NCI-H187 treated with DMSO at 0.1 percent for 48 hours (cell line): Measurements from ENCODE around the gene SLC39A8.
"Not testable (repeated sequence)": the region's sequence is repeated elsewhere in the genome, so short reads cannot be mapped to it uniquely, and the experiment has no call there.

Experiments used
- DNase-seq: peaks from one replicate; lab custom pipeline; 2025; lab: John Stamatoyannopoulos, UW

SLC39A8 gene

DNA sequence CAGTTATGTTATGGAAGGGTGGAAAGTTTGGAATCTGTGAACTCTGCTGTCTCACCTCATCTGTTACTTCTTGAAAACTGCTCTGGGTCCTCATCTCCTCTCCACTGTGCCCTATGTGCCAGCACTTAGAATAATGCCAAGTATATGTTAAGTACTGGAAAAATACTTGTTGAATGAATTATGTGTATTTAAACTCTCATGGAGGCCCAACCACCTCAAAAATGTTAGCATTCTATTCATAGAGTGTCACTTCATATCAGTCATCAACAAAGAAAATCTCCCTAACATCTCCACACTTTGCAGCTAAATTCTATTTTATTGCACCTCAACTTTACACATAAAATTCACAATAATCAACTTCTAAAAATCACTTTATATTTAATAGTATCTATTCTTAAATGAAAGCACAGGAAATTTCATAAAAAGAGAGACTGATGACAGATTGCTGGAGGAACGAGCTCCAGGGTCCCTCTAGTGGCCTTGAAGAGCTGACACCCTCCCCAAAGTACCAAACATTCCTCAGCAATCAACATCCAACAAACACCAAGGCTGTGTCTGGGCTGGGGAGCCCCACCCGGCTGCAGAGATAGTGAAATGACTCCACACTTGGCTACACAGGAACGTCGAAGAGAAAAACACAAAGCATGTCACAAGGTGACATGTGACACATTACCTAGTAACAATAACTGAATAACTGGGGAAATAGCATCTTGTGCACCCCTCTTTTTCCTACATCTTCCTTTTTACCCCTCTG is 45.8 kb downstream of the SLC39A8 start:
- DNase-seq = no peak

DNA sequence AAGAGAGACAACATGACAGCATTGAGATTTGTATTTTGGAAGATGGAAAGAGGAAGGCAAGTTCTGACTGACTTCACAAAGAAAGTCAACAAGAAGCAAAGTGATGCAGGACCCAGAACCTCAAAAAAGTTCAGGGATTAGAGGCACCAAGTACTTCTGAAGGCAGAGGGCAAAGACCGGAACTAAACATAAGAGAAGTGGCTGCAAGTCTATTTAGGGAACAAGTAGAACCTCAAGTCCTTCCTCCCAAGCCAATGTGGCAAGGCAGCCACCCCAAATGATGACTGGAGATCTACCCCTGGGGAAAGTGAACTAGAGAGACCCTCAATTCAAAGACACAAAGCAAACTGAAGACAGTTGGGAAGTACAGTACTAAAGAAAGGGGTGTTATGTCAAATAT is 46.6 kb downstream of the SLC39A8 start:
- DNase-seq = no peak

DNA sequence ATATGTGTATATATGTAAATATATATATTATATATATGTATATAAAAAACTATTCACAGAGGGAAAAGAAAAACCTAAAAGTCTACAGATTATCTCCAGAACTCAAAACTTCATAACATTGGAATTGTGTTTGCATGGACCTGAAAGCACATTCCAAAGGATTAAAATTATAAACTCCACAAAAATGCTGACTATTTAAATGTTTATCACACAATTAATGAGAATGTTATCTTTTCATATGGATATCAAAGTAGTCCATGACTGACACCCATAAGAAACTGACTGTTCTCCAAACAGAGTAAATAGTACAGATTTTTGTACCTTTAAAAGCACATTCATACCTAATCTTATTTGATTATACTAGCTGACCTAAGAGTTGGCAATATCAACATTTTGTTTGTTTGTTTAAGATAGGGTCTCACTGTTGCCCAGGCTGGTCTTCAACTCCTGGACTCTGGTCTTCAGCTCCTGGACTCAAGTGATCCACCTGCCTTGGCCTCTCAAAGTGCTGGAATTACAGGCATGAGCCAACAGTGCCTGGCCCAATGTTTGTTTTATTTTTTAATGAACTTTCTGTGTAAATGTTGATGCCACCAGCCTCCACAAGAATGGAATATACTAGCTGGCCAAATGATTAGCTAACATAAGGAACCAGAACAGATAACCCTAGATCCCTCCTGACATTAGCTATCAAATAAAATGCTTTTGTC is 50.0 kb downstream of the SLC39A8 start:
- no peak for DNase-seq

DNA sequence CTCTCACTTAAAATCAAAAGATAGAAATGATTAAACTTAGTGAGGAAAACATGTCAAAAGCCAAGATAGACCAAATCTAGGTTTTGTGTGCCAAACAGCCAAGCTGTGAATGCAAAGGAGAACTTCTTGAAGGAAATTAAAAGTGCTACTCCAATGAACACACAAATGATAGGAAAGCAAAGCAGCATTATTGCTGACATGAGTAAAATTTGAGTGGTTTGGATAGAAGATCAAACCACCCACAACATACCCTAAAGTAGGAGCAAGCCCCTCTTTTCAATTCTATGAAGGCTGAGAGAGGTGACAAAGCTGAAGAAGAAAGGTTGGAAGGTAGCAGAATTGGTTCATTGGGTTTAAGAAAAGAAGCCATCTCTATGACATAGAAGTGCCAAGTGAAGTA is 56.8 kb downstream of the SLC39A8 start:
- no peak for DNase-seq

DNA sequence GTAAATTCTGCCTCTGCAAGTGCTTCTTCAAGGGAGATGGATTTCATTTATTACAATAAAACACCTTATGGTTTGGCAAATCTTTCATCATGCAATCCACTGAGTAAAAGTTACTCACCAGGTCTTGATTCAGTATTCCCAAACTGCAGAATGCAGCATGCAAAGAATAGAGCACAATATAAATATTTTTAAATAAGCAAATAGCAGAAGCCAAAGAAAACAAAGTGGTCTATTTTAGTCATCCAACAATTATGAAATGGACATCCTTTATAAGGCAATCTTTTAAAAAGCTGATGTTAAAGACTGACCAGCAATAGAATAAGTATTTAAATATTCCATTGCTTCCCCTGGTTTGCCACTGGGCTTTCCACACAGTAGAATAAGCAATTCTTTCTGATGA is 59.5 kb downstream of the SLC39A8 start:
- no peak for DNase-seq

DNA sequence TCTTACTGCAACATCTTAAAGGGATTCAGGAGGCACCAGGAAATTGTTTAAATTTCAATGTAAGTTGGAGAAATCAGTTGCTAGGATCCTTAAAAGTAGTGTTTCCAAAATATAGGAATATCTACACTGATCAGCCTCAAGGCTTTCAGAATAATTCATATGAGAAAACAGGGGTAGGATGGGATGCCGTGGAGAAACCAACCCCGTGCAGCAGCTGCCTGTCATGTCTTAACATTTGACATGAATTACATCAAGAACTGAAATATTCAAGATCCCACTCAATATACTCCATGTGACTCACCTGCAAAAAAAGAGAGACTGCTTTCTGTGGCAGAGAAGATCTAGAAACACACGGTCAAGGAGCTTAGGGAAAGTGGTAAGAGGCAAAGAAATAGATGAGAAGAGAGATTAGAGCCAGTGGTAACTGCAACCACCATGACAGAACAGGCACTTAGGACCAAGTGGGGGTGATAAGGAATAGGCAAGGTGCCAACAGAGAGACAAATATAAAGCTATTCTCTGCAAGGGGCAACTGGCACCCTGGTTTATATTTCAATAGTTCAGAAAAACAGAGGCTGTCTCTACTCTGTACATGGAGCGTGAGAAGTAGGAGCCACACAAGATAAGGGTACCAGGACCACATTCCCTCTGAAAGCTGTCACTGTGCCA is 64.0 kb downstream of the SLC39A8 start:
- no peak for DNase-seq

DNA sequence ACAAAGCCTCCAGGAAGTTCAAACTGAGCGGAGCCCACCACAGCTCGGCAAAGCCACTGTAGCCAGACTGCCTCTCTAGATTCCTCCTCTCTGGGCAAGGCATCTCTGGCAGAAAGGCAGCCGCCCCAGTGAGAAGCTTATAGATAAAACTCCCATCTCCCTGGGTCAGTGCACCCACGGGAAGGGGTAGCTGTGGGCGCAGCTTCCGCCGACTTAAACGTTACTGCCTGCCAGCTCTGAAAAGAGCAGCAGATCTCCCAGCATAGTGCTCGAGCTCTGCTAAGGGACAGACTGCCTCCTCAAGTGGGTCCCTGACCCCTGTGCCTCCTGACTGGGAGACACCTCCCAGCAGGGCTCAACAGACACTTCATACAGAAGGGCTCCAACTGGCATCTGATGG is 72.0 kb downstream of the SLC39A8 start:
- DNase-seq = not testable (repeated sequence)

DNA sequence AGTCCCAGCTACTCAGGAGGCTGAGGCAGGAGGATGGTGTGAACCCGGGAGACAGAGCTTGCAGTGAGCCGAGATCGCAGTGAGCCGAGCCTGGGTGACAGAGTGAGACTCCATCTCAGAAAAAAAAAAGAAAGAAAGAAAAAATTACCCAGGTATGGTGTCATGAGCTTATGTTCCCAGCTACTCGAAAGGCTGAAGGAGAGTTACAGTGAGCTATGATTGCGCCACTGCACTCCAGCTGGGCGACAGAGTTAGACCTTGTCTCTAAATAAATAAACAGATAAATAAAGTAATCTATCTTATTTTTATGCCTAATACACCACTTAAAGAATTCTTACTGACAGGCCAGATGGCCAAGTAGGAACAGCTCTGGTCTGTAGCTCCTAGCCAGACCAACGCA is 73.0 kb downstream of the SLC39A8 start:
- no peak for DNase-seq

DNA sequence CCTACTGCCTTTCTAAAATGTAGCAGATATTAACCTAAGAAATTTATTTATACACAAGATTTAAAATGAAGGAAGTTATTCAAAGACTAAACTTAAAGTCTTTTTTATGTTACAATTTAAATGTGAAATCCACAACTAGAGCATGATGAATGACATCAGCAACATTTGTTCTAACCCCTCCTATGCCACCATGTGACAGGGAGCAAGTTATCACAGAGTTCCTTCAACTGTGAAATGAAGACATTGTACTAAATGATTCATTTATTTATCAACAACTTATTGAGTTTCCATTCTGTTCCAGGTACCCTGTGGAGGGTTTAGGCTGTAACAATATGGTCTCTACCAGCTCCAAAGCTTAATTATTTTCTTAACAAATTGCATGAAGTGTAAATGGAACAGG is 76.9 kb downstream of the SLC39A8 start:
- no peak for DNase-seq

DNA sequence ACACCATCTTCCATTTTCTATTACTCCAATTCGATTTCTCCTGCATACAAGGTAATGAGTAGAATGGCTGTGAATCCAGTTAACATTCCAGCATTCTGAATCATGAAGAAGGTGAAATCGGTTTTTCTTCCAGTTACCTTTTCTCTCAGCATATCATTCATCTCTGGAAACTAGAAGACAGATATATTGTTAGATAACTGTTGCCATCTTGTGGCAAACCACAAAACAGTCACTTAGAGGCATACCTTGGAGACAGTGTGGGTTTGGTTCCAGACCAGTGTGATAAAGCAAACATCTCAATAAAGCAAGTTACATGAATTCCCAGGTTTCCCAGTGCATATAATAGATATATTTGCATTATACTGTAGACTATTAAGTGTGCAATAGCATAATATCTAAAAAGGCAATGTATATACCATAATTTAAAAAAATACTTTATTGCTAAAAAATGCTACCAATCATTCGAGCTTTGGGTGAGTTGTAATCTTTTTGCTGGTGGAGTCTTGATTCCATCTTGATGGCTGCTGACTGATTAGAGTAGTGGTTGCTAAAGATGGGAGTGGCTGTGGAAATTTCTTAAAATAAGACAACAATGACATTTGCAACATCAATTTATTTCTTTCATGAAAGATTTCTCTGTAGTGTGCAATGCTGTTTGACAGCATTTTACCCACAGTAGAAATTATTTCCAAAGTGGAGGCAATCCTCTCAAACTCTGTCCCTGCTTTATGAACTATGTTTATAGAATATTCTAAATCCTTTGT is 82.1 kb downstream of the SLC39A8 start:
- DNase-seq = no peak

DNA sequence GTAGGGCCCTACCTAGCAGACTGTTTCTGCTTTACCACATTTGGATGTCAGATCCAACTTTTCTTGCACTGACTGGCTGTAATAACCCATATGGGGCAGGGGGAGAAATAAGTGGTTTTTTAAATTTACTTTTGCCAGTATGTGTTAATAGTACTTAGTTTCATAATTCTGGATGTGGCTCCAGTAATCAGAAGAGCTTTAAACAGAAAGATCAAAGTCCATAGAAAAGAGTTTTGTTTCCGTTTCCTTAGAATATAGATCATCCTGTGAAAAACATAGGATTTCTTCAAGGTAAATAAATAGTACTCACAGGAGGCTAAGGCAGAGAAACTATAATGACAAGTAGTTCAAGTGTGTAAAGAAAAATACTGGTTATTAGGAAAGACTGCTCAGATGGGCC is 85.6 kb downstream of the SLC39A8 start:
- DNase-seq = no peak

DNA sequence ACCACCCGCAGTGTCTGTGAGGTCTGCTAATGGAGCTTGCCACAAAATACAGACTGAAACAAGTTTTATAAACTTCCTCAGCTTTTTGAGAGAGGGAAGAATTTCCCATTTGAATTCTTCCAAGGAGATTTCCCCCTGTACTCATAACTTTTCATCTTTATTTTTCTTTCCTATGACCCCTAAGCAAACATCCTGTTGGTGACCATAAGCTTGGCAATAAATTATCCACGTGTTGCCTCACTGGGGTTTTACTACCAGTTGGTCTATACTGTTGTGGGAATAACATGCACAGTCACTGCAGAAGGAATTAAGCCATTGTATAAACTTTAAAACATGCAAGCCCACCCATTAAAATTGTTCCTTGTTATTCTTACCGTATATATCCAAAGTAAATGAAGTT is 86.2 kb downstream of the SLC39A8 start:
- DNase-seq = no peak

DNA sequence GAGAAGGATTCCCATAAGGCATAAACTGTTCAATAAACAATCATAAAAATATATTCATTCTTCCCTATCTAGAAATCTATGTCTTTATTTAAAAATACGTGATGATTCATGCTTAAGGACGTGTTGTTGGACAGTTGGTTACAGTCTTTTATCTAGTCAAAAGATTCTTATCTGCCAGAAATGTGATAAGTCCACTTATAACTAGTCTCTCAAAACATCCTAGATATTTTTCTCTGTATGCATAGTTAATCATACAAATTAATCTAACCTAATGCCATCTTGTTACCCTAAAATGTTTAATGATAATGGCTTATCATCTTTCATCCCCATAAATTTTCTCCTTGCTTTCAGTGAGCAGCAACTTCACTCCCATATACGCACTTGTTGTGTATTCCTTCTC is 89.0 kb downstream of the SLC39A8 start:
- no peak for DNase-seq

DNA sequence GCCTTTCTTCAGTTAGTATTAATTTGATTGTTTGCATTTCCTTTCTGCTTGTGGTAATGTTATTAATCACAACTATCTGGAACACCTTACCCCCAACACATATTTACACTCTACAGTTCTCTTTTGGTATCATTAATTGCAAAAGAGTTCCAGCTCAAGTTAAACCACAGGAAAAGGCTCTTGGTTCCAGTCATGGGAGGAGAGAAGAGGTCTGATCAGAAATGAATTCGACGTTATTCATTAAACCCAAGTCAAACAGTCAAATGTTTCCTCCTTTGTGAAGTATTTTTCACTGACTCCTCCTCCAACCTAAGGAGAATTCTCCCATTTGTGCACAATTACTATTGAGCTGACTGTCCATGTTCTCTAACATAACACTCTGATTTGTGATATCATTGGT is 91.4 kb downstream of the SLC39A8 start:
- no peak for DNase-seq

DNA sequence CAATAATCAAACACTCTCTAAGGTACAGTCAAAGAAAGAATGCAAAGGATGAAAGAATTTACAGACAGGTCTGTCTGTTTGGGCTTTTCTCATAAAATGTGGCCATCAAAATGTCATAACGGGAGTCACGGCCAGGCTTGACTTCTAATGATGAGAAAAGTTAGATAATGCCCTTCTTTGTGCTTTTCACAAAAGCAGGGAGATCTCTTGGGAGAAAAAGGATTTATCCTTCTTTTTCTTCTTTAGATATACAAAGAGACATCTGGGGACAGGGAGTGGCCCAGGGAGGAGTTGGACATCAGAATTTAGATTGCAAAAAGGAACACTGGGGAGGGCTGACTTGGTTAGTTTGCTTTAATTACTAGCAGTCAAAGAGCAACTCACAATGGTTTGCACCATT is 93.1 kb downstream of the SLC39A8 start:
- DNase-seq = no peak

DNA sequence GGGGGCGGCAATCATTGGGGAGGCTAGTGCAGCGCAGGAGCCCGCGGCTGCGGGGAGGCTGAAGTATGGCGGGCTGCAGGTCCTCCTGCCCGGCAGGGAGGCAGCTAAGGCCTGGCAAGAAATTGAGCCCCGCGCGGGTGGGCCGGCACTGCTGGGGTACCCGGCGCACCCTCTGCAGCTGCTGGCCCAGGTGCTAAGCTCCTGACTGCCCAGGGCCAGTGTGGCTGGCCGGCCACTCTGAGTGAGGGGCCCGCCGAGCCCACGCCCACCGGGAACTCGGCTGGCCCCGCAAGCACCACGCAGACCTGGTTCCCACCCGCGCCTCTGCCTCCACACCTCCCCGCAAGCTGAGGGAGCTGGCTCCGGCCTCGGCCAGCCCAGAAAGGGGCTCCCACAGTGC is 94.9 kb downstream of the SLC39A8 start:
- no peak for DNase-seq

DNA sequence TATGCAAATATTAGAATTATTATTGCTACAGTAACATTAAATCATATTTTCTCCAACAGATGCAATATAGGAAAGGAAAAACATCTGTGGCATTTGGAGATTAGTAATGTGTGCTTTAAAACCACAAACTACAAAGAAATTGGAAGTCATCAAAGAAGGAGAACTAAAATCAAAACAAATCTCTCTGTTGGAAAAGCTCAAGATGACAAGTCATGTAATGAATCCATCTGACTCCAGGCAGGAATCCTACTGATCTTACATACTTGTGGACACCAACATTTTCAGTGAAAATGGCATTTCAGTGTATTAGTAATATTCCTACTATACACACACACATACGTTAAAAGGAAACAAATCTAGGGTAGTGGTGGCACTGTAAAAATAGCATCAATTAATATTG is 98.2 kb downstream of the SLC39A8 start:
- no peak for DNase-seq

DNA sequence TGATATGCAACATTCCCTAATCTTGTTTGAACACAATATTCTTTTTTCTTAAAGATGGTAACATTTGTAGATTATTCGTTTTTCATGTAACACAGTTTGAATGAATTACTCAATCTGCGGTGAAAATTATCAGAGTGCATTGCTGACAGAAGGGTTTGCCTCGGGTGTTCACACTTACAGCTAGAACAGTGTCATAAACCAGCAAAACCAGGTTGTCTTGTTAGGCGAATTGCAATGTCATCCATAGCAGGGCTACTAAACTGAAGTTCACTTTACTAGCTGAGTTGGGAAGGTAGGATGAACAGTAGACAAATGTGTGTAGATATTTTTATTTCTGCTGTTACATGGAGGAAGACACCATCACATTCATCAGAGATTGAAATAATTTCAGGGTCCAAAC is 98.9 kb downstream of the SLC39A8 start:
- no peak for DNase-seq

DNA sequence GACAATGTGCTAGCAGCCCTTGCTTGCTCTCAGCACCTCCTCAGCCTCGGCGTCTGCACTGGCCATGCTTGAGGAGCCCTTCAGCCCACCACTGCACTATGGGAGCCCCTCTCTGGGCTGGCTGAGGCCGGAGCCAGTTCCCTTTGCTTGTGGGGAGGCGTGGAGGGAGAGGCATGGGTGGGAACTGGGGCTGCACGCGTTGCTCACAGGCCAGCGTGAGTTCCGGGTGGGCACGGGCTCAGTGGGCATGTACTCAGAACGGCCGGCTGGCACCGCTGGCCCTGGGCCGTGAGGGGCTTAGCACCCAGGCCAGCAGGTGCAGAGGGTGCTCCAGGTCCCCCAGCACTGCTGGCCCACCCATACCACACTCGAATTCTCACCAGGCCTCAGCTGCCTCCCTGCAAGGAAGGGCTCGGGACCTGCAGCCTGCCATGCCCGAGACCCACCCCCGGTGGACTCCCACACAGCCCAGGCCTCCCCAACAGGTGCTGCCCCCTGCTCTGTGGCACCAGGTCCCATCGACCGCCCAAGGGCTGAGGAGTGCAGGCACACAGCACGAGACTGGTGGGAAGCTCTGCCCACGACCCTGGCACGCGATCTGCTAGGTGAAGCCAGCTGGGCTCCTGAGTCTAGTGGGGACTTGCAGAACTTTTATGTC is 100.3 kb downstream of the SLC39A8 start:
- no peak for DNase-seq

DNA sequence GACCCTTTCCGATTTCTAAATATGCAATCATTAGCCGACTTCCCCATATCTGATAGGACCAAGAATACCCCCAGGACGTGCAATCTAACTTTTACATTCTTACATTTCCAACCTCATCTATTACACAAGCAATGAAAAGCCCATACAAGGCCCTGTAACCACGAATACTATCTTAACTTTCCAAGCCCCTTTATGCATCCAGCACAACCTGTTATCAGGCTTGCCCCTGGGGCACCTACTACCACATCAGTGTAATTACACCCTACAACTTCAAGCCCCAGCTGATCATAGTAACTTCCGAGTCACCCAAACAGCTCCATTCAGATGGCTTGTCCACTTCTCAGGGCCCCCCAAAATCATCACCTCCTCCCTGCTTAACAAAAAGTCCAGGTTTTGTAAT is 102.0 kb downstream of the SLC39A8 start:
- DNase-seq = not testable (repeated sequence)

DNA sequence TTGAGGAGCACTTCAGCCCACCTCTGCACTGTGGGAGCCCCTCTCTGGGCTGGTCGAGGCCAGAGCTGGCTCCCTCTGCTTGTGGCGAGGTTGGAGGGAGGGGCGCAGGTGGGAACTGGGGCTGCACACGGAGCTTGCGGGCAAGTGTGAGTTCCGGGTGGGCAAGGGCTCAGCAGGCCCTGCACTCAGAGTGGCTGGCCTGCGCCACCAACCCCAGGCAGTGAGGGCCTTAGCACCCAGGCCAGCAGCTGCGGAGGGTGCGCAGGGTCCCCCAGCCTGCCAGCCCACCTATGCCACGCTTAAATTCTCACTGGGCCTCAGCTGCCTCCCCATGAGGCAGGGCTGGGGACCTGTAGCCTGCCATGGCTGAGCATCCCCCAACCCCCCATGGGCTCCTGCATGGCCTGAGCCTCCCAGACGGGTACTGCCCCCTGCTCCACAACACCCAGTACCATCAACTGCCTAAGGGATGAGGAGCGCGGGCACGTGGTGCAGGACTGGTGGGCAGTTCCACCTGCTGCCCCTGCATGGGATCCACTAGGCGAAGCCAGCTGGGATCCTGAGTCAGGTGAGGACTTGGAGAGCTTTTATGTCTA is 110.9 kb downstream of the SLC39A8 start:
- DNase-seq = no peak

DNA sequence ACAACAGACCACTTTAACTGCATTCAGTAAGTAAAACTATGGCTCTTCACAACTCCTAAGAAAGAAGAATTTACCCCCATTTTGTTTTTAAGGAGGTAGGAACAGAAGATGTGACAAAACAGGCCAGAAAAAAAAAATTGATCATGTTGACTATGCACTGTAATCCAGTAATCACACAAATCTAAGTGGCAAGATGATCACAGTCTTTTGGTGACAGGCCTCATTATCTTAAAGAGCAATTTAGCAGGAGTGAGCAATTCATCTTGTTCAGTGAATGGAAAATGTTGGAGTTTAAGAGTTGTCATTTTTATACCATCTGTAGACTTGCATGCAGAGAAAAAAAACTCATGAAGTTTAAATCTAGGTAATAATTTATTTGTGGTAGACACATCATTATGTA is 115.1 kb downstream of the SLC39A8 start:
- no peak for DNase-seq
